CD4-positive, alpha-beta T cell (primary cell): ENCODE data around the gene TFAP2A. TPM values are rescaled to one million over a fixed set of nuclear protein-coding genes. Genes with fewer than 3 reads are reported as not detected.

ENCODE experiments used
- ATAC-seq: fragments of 200-7000 bp; cut with Tn5 transposase; one replicate; pipeline ENCODE4 v1.10.0; 2022; ENCODE audit warnings: mild to moderate bottlenecking; ENCODE audit not compliant: poor library complexity
- CTCF ChIA-PET: fragments of 350-600 bp; sonication (Branson Sonifier 250); formaldehyde crosslinking; loops from one replicate; lab custom pipeline; 2021; ENCODE audit warnings: antibody characterized with exemption, inconsistent platforms; lab: Charles Lee
- POLR2A ChIA-PET: fragments of 350-600 bp; sonication (Branson Sonifier 250); formaldehyde crosslinking; loops from one replicate; lab custom pipeline; 2021; ENCODE audit warnings: antibody characterized with exemption, inconsistent platforms; lab: Charles Lee
- DNase-seq, 14 experiments: peaks; one replicate each; pipeline ENCODE4 v3.0.0-alpha.2; 2013 to 2020; ENCODE audit warnings: mixed read lengths in 2 of 14
- H3K27ac ChIP-seq, 2 donors: one replicate each; pipeline versions ENCODE4 v1.5.1 to v1.7.0; 2013; ENCODE audit warnings: low read length in 2 of 2, low read depth in 1 of 2, mild to moderate bottlenecking in 1 of 2
- H3K27me3 ChIP-seq, 2 experiments: 1 replicate in 1 of 2; 2 replicates in 1 of 2; pipeline versions ENCODE4 v1.6.1 to v1.7.0; 2013; ENCODE audit warnings: low read length in 2 of 2, control low read depth in 1 of 2, mild to moderate bottlenecking in 1 of 2, moderate library complexity in 1 of 2; ENCODE audit not compliant: insufficient read depth in 2 of 2, control insufficient read depth in 1 of 2
- H3K36me3 ChIP-seq: one replicate; pipeline ENCODE4 v1.6.1; 2013; ENCODE audit warnings: low read length, control low read depth; ENCODE audit not compliant: insufficient read depth
- H3K4me1 ChIP-seq: one replicate; pipeline ENCODE4 v1.6.1; 2013; ENCODE audit warnings: low read length, control low read depth; ENCODE audit not compliant: insufficient read depth
- H3K4me3 ChIP-seq: one replicate; pipeline ENCODE4 v1.5.1; 2013; ENCODE audit warnings: mild to moderate bottlenecking, low read length, moderate library complexity
- H3K9me3 ChIP-seq, 2 experiments: 1 replicate in 1 of 2; 2 replicates in 1 of 2; pipeline versions ENCODE4 v1.6.1 to v1.7.0; 2013; ENCODE audit warnings: low read length in 2 of 2, mild to moderate bottlenecking in 2 of 2, control low read depth in 1 of 2, moderate library complexity in 1 of 2; ENCODE audit not compliant: control insufficient read depth in 1 of 2, insufficient read depth in 1 of 2
- H3K27ac Mint-ChIP-seq: one replicate; pipeline ENCODE4 v1.8.0; 2020; ENCODE audit warnings: mixed read lengths
- H3K27me3 Mint-ChIP-seq: one replicate; pipeline ENCODE4 v1.8.0; 2021; ENCODE audit warnings: mixed read lengths
- H3K36me3 Mint-ChIP-seq: one replicate; pipeline ENCODE4 v1.8.0; 2021; ENCODE audit warnings: low read depth, mixed read lengths
- H3K4me1 Mint-ChIP-seq: one replicate; pipeline ENCODE4 v1.8.0; 2021; ENCODE audit warnings: low read depth, mixed read lengths
- H3K4me3 Mint-ChIP-seq: one replicate; pipeline ENCODE4 v1.8.0; 2020; ENCODE audit warnings: mild to moderate bottlenecking, mixed read lengths
- H3K9me3 Mint-ChIP-seq: one replicate; pipeline ENCODE4 v1.8.0; 2020; ENCODE audit warnings: mixed read lengths
- intact Hi-C, 2 experiments: fragments of 100-400 bp; cut with DNase I in 1 of 2; cut with micrococcal nuclease in 1 of 2; formaldehyde crosslinking; loops; one replicate each; pipeline versions ENCODE4 v1.15.1 to v1.9.0; 2023 to 2025; cut with DNase I, micrococcal nuclease
- total RNA-seq, 174 experiments: library from RNA in 2 of 174; stranded (reverse) in 2 of 174; gene quantifications; one replicate each; pipeline ENCODE4 v1.2.3 and lab custom pipeline; 2021 to 2026
- TF ChIP-seq, protein P1 (sequence below): fragments of 200-600 bp; IDR thresholded peaks from one replicate; pipeline ENCODE4 v1.8.0; 2022; ENCODE audit warnings: antibody characterized with exemption, mild to moderate bottlenecking

The TFAP2A gene
- total RNA-seq, 2 experiments from 2014 or later = 0.16 TPM; not detected in 1

DNA sequence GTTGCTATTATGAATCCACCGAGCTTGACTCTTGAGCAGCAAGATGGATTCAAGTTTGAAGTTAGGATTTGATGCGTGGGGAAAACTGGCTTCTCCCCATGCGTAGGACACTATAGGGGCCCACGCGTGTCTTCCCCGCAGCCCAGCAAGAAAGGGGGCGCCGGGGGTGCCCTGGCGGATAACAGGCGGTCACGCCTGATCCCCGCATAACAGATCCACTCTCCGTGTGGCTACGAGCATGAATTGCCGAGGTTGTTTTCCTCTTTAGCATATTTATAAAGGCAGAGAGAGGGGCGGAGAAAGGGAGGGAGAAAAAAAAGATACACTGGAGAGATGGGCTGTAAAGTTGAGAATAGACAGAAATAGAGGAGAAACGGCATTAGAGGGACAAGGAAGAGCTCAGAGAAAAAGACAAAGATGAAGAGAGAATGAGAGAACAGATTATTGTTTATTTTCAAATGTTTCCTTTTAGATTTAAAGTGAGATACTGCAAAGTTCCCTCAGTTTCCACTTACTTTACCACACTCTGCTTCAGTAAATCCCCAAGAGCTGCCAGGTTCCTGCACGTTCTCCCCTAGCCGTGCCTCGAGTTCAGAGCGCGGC lies 32.0 kb downstream of the TFAP2A start:
- ATAC-seq (no peak), DNase-seq (no peak)
- Histone ChIP-seq H3K9me3 (peaks cover 15 to 52% of the 10 kb centered on the region in 2 experiments), H3K27ac (no peak overlapping the region), H3K36me3 (no peaks in the 10 kb centered on the region), H3K4me3 (no peak overlapping the region), H3K4me1 (peaks cover 9% of the 10 kb centered on the region), H3K27me3 (peaks cover 83 to 90% of the 10 kb centered on the region in 2 experiments)
- Mint-ChIP-seq H3K4me3 (peak overlapping the region; percentile 65), H3K36me3 (peaks cover 19% of the 10 kb centered on the region), H3K27ac (no peak overlapping the region), H3K4me1 (peaks cover 8% of the 10 kb centered on the region), H3K27me3 (peaks cover 86% of the 10 kb centered on the region), H3K9me3 (peaks cover 9% of the 10 kb centered on the region)
- intact Hi-C loops = no loop called here
- ChIA-PET CTCF (no interaction called here), POLR2A (no interaction called here)
- TF ChIP-seq, protein P1, sequence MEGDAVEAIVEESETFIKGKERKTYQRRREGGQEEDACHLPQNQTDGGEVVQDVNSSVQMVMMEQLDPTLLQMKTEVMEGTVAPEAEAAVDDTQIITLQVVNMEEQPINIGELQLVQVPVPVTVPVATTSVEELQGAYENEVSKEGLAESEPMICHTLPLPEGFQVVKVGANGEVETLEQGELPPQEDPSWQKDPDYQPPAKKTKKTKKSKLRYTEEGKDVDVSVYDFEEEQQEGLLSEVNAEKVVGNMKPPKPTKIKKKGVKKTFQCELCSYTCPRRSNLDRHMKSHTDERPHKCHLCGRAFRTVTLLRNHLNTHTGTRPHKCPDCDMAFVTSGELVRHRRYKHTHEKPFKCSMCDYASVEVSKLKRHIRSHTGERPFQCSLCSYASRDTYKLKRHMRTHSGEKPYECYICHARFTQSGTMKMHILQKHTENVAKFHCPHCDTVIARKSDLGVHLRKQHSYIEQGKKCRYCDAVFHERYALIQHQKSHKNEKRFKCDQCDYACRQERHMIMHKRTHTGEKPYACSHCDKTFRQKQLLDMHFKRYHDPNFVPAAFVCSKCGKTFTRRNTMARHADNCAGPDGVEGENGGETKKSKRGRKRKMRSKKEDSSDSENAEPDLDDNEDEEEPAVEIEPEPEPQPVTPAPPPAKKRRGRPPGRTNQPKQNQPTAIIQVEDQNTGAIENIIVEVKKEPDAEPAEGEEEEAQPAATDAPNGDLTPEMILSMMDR = no peak

DNA sequence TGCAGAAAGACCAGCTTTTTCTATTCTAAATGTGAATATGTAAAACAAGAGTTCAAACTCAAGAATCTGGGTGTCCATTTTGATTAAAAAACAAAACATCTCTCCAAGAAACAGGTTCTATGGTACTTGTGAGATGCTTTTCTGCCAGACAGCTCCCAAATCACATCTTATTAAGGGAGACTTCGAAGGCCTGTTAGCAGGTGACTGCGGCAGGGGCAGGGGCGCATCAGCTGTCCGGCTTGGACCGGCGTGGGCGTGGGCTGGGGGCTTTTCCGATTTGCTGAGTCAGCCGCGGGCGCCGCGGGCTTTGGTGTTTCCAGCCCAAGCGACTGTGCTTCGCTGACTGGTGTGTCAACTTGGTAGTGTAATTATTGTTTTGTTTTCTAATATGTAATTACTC lies 32.6 kb downstream of the TFAP2A start:
- H3K9me3 ChIP-seq = peaks cover 15 to 52% of the 10 kb centered on the region in 2 experiments
- intact Hi-C loops = no loop called here
- H3K27ac ChIP-seq = no peak overlapping the region
- H3K27me3 ChIP-seq = peaks cover 81 to 88% of the 10 kb centered on the region in 2 experiments
- DNase-seq (no peak), ATAC-seq (no peak)
- H3K4me1 ChIP-seq = peaks cover 9% of the 10 kb centered on the region
- TF ChIP-seq, protein P1 = no peak
- H3K36me3 ChIP-seq = no peaks in the 10 kb centered on the region
- Mint-ChIP-seq H3K27me3 (peaks cover 86% of the 10 kb centered on the region), H3K4me3 (no peak overlapping the region), H3K9me3 (peaks cover 9% of the 10 kb centered on the region), H3K36me3 (peaks cover 19% of the 10 kb centered on the region), H3K4me1 (peaks cover 8% of the 10 kb centered on the region), H3K27ac (no peak overlapping the region)
- CTCF ChIA-PET = no interaction called here
- no peak overlapping the region for H3K4me3 ChIP-seq
- POLR2A ChIA-PET = no interaction called here

DNA sequence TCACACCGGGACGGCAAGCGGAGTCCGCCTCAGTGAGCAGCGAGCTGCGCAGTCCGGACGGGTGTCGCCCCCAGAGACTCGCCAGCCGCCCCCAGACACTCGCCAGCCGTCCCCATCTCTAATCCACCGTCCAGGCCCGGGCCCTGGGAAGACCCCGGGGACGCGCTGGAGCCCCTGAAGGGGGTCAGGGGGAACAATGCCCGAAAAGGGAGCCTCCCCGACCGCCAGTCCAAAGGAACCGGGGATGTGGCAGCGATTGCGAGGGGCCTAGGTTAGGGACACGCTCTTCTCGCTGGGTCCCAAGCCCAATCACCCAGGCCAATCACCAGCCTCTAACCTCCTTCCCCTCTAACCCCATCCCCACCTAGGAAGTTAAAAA lies 33.1 kb downstream of the TFAP2A start:
- ATAC-seq (no peak), DNase-seq (no peak)
- POLR2A ChIA-PET = no interaction called here
- H3K4me1 Mint-ChIP-seq = peaks cover 8% of the 10 kb centered on the region
- H3K36me3 Mint-ChIP-seq = peaks cover 17% of the 10 kb centered on the region
- Histone ChIP-seq H3K9me3 (peaks cover 15 to 57% of the 10 kb centered on the region in 2 experiments), H3K36me3 (no peaks in the 10 kb centered on the region), H3K27me3 (peaks cover 76 to 83% of the 10 kb centered on the region in 2 experiments), H3K27ac (no peak overlapping the region), H3K4me1 (peaks cover 9% of the 10 kb centered on the region), H3K4me3 (no peak overlapping the region)
- no peak overlapping the region for H3K27ac Mint-ChIP-seq
- intact Hi-C loops = no loop called here
- H3K4me3 Mint-ChIP-seq = no peak overlapping the region
- peaks cover 85% of the 10 kb centered on the region for H3K27me3 Mint-ChIP-seq
- CTCF ChIA-PET = no interaction called here
- H3K9me3 Mint-ChIP-seq = peaks cover 9% of the 10 kb centered on the region
- TF ChIP-seq, protein P1 = no peak
